PFSK-1 (cell line): ENCODE measurements around the gene KRTAP10-5.

Experiments used
- FOXP2 ChIP-seq: optimal IDR thresholded peaks from 2 replicates; pipeline ENCODE3; 2011; ENCODE audit warnings: borderline replicate concordance, control low read depth, inconsistent platforms; ENCODE audit not compliant: insufficient read depth; ENCODE audit errors: extremely low read length, extremely low read depth
- POLR2AphosphoS5 ChIP-seq: IDR thresholded peaks from 2 replicates; pipeline ENCODE4 v1.6.1; 2012; ENCODE audit warnings: low read depth, mild to moderate bottlenecking, control low read depth, low read length, moderate library complexity
- SIN3A ChIP-seq: IDR thresholded peaks from 2 replicates; pipeline ENCODE4 v1.6.1; 2012; ENCODE audit warnings: mild to moderate bottlenecking, low read length, moderate library complexity, borderline replicate concordance; ENCODE audit not compliant: insufficient read depth
- TAF1 ChIP-seq: IDR thresholded peaks from 2 replicates; pipeline ENCODE4 v1.6.1; 2012; ENCODE audit warnings: low read length, control low read depth, borderline replicate concordance; ENCODE audit not compliant: insufficient read depth
- TF ChIP-seq, protein P1 (sequence below), 2 experiments: IDR thresholded peaks; 2 replicates each; pipeline versions ENCODE4 v1.6.1 to v1.8.0; 2011 to 2012; ENCODE audit warnings: low read depth in 2 of 2, low read length in 2 of 2, control low read depth in 1 of 2, inconsistent platforms in 1 of 2, mild to moderate bottlenecking in 1 of 2, moderate library complexity in 1 of 2; ENCODE audit not compliant: insufficient read depth in 1 of 2

Gene KRTAP10-5

DNA sequence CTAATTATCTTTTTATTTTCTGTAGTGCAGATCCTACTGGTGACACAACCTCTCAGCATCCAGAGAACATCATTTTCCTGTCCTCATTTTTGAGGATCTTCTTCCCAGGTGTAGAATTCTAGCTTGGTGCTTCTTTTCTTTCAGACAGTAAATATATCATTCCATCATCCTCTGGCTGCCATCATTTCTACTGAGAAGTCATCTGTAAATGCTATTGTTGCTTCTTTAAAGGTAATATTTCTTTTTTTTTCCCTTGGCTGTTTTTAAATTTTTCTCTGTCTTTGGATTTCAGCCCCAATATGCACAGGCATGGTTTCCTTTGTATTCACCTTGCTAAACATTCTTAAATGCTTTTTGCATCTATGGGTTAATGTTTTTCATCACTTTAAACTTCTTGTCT is 43.2 kb upstream of the KRTAP10-5 start:
- TF ChIP-seq SIN3A (no peak), FOXP2 (no peak), TAF1 (no peak), POLR2AphosphoS5 (no peak)

DNA sequence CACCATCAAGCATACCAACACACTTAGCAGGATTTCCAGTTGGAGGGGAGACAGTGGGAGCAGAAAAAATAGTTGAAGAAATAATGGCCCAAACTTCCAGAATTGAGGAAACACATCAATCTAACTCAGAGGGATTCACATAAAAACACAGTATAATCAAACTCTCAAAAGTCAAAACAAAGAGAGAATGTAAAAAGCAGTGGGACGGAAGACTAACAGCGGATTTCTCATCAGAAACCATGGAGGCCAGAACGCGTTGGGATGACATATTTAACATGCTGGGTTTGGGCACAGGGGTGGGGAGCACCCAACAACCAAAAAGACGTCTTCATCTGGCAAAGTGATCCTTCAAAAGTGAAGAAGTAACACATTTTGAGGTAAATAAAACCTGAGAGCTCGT is 39.5 kb upstream of the KRTAP10-5 start:
- TF ChIP-seq FOXP2 (no peak), SIN3A (no peak)
- TF ChIP-seq, protein P1, sequence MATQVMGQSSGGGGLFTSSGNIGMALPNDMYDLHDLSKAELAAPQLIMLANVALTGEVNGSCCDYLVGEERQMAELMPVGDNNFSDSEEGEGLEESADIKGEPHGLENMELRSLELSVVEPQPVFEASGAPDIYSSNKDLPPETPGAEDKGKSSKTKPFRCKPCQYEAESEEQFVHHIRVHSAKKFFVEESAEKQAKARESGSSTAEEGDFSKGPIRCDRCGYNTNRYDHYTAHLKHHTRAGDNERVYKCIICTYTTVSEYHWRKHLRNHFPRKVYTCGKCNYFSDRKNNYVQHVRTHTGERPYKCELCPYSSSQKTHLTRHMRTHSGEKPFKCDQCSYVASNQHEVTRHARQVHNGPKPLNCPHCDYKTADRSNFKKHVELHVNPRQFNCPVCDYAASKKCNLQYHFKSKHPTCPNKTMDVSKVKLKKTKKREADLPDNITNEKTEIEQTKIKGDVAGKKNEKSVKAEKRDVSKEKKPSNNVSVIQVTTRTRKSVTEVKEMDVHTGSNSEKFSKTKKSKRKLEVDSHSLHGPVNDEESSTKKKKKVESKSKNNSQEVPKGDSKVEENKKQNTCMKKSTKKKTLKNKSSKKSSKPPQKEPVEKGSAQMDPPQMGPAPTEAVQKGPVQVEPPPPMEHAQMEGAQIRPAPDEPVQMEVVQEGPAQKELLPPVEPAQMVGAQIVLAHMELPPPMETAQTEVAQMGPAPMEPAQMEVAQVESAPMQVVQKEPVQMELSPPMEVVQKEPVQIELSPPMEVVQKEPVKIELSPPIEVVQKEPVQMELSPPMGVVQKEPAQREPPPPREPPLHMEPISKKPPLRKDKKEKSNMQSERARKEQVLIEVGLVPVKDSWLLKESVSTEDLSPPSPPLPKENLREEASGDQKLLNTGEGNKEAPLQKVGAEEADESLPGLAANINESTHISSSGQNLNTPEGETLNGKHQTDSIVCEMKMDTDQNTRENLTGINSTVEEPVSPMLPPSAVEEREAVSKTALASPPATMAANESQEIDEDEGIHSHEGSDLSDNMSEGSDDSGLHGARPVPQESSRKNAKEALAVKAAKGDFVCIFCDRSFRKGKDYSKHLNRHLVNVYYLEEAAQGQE (IDR thresholded peaks at IDR 0.05; ENCODE audit: insufficient read depth in 1 of 2, low read depth in 2 of 2, low read length in 2 of 2), result no peak

DNA sequence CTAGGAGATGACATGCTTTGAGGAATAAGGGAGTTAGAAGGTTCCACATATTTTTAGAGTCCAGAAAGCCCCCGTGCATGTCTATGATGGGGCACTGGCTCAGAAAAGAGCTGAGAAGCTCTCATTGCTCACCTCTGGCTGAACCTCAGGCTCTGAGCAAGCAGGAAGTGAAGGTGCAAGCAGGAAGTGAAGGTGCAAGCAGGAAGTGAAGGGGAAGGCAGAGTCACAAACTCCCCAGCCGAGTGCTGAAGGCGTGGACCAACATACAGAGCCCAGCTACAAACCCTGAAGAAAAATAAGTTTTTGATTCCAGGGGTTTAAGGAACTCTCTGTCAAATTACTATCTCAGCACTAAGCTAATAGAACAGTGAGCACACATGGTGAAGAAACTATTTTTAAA is 38.5 kb upstream of the KRTAP10-5 start:
- TF ChIP-seq TAF1, result no peak
- no peak for TF ChIP-seq POLR2AphosphoS5
- TF ChIP-seq, protein P1 (IDR thresholded peaks at IDR 0.05; ENCODE audit: insufficient read depth in 1 of 2, low read depth in 2 of 2, low read length in 2 of 2), result no peak
- TF ChIP-seq FOXP2, result no peak
- no peak for TF ChIP-seq SIN3A

DNA sequence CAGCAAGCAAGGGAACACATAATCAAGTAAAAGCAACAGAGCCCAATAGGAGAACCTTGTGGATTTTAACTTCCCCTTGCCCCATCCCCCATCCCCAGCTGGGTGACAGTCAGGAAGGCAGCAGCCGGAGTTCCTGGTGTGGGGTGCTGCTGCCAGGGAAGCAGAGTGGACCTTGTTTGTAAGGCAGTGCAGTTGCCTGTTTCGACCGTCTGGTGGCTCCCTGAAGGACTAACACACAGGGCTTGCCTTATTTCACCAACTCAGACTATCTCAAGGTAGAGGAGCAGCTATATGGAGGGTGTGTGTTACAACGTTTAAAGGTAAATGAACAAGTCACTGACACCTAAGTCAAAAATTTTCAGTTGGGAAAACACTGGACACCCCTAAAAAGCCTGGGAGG is 38.1 kb upstream of the KRTAP10-5 start:
- TF ChIP-seq TAF1 (no peak), FOXP2 (no peak), SIN3A (no peak), POLR2AphosphoS5 (no peak)
- TF ChIP-seq, protein P1 (IDR thresholded peaks at IDR 0.05; ENCODE audit: insufficient read depth in 1 of 2, low read depth in 2 of 2, low read length in 2 of 2), result no peak

DNA sequence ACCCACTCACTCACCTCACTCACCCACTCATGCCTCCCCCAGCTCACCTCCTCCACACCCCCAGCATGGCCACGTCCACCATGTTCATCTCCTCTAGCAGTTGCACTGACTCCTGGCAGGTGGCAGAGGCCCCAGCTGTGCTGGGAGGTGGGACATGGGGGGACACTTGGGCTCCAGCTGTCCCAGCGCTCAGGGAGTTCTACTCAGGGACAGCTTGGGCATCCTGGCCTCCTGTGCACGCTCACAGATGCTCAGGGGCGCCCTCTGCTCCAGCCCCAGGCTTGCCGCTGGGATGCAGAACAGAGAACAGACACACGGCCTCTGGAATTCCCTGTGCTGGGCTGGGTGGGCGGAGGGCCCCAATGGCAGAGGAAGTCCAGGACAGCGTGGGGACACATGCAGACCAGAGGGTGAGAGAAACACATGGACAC is 36.7 kb upstream of the KRTAP10-5 start:
- TF ChIP-seq, protein P1 (IDR thresholded peaks at IDR 0.05; ENCODE audit: insufficient read depth in 1 of 2, low read depth in 2 of 2, low read length in 2 of 2), result no peak
- no peak for TF ChIP-seq POLR2AphosphoS5
- no peak for TF ChIP-seq SIN3A
- TF ChIP-seq FOXP2, result no peak
- no peak for TF ChIP-seq TAF1
